ENCODE data around the gene PDE4B.
A peak's percentile ranks its signal among the peaks of the same experiment; 100 is the strongest.

DNA sequence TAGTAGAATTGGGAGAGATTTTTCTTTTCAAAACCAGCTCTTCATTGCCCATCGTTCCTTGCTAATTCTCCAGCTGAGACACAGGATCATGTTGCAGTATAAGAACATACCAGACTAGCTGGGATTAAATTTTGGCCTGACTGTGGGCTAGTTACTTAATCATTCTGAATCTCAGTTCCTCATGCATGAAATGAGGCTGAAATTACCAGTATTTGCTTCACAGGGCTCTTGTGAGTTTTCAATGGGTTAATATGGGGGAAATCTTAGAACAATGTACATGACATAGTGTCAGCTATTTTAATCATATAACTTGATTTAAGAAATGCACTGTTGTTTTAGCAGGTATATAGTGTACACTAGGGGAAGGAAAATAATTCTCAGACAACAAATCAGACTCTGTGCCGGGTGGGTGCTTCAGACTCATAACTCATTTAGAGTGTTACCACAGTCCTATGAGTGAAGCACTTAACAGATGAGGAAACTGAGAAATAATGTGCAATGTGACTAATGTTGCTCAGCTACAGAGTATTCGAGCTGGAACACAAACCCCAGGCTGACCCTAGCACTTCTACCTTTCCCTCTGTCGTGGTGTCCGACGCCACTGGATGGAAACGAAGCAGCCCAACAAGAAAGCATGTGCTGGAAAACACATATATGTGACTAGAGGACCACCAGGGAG, 603.7 kb downstream of the PDE4B start:
- TF ChIP-seq TAF1 (IDR thresholded peaks at IDR 0.05; ENCODE audit: low read depth, low read length) = peak; percentile 66; the same call in 1 of the 2 replicates
- 0 out of 2 replicates have a peak, but pooled peaks have one; percentile 28 for TF ChIP-seq POLR2A (IDR thresholded peaks at IDR 0.05; ENCODE audit: low read depth, low read length)
- no peak for TF ChIP-seq POLR2AphosphoS5 (IDR thresholded peaks at IDR 0.05; ENCODE audit: low read depth, low read length)
